Lung microvascular endothelial cell (primary cell): ENCODE results near the gene AVP. TPM values are rescaled to one million over a fixed set of nuclear protein-coding genes. Genes with fewer than 3 reads are reported as not detected.

Source experiments
- DNase-seq, 2 donors: peaks; one replicate each; pipeline versions ENCODE4 v3.0.0 to v3.0.0-alpha.2; 2010; ENCODE audit warnings: low read depth in 2 of 2
- total RNA-seq: library from RNA; depleted of rRNA; stranded (reverse); fragments of >200 nt; gene quantifications from 2 replicates; pipeline ENCODE4 v1.2.1, GENCODE V29; 2014

Gene AVP
- total RNA-seq, 1 donor from 2014 or later: not detected

DNA sequence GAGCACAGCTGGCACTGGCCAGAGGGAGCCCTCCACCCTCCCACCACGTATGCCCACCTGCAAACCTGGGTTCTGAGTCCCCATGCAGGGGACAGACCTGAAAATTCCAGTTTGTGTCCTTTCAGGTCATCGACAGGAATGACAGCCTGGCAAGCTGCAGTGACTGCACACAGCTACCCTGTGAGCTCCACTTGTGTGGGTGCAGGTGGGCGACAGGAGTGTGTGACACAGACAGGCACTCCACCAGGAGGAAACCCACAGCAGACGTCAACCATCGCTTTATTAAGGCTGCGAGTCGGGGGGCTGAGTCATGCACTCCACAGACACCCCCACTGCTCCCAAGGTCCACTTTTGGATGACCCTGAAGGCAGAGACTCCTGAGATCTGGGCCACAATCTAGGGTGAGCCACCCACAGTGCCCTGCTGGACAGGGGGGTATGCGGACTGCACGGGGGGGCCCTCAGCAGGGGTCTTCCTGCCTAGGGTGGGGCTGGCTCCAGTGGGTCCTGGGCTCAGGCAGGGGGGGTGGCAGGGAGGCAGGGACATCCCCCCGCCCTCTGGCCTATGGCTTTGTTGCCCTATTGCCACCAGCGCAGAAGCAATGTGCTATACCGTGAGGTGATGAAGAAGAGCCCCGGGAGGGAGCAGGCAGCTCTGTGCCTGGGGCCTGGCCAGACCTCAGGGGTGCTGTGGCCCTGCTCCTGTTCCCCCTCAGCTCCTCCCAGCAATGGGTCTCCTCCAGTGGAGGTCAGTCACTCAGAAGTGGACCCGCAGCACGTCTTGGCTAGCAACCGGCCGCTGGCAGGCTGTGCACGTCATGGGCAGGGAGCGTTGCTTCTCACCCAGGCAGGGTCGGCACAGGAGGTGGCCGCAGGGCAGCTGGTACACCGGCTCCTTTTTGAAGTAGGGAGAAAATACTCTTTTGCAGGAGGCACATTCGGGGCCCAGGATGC is 25.1 kb upstream of the AVP start:
- DNase-seq: no peak

- DNase-seq: no peak
Observed at GRCh38 chr20:3107464-3108025, 23.0 kb upstream of the AVP start.

DNA sequence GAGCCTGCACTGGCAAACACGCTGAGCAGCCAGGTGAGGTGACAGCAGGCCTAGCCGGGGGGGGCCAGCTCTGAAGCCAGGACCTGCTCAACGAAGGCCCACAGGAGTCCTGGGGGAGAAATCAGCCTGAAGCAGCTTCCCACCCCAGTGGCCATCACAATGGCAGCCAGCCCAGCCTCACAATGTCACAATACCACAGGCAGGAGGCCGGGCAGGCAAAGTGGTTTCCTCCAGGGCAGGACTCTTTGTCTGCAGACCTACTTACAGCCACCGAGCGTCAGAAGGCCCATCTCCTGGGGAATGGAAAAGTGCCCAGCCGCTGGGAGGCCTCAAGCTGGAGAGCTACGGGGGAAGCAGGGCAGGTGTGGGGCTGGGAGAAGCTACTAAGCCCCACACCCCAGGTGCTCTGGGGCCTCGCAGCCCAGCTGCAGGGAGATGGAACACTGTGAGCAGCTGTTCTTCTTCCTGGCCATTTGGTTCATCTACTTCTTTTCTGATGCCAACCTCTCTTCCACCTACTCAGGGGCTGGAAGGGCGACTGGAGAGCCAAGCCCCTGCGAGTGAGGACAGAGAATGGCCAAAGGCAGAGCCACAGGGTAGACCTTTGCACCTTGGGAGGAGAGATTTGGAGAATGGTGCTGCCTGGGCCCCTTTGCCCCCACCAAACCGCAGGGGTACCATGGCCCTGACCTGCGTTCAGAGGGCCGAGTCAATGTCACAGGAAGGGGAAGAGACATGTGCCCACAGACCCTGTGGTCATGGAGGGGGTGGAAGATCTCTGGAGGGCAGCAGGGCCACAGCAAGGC is 22.3 kb upstream of the AVP start:
- no peak for DNase-seq

- no peak for DNase-seq
Observed at GRCh38 chr20:3106185-3106584, 21.7 kb upstream of the AVP start.

DNA sequence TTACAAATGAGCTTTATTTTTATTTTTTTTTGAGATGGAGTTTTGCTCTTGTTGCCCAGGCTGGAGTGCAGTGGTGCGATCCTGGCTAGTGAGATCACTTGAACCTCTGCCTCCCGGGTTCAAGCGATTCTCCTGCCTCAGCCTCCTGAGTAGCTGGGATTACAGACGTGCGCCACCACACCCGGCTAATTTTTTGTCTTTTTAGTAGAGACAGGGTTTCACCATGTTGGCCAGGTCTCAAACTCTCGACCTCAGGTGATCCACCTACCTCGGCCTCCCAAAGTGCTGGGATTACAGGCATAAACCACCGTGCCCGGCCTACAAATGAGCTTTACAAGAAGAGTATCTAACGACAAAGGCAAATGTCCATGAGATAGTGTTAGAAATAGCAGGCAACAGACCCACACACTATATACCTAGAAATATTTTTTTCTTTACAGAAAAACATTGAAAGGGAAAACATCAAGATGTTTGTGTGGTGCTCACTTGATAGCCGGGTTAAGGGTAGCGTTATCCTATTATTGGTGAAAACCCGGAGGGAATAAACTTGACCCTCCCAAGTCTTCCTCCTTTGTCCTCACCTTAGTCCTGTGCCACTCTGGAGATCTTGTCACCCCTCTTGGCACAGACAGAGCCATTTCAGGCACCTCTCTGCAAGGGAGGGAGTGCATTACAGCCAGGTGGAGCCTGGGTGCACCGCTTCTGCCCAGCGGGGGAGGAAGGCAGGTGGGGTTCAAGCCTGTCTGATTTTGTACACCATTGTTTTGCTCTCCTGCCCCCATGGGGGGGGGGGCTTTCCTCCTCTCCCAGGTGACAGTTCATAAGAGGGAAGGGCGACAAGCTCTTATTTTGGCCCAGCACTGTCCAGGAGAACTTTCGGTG is 21.0 kb upstream of the AVP start:
- DNase-seq: no peak

GRCh38 chr20:3103369-3104032 is 19.0 kb upstream of the AVP start:
- no peak for DNase-seq

DNA sequence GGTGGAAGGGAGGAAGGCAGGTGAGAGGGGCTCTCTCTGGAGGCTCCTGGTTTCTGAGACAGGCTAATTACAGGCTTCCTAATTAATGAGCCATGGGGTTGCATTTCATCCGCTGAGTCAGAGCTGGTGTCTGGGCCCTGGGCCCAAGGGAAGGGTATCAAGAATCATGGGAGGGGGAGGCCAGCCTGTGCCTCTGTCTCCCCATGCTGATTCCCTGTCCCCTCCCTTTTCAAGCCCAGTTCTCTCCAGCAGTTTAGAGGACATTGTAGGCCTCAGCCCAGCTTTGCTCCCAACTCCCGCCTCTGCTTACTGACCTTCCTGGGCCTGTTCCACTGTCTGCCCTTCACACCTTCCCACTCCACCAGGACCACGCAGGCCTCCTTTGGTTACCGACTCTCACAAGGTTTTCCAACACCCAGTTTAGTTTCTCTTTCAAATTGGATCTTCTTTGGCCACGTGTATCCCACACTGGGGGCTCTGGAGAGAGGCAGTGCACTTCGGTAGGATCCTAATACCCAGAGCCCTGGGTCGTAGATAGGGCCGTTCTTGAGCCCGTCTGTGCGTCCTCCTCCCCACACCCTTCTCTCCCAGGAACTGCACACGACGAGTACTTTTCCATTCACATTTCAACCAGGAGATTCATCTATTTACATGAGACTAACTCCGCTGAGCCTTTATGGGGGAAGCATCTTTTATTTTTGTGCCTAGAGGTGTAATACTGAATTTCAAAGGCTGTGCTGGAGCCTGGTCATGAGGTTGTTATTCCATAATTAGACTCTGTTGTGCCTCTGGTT is 18.2 kb upstream of the AVP start:
- no peak for DNase-seq

DNA sequence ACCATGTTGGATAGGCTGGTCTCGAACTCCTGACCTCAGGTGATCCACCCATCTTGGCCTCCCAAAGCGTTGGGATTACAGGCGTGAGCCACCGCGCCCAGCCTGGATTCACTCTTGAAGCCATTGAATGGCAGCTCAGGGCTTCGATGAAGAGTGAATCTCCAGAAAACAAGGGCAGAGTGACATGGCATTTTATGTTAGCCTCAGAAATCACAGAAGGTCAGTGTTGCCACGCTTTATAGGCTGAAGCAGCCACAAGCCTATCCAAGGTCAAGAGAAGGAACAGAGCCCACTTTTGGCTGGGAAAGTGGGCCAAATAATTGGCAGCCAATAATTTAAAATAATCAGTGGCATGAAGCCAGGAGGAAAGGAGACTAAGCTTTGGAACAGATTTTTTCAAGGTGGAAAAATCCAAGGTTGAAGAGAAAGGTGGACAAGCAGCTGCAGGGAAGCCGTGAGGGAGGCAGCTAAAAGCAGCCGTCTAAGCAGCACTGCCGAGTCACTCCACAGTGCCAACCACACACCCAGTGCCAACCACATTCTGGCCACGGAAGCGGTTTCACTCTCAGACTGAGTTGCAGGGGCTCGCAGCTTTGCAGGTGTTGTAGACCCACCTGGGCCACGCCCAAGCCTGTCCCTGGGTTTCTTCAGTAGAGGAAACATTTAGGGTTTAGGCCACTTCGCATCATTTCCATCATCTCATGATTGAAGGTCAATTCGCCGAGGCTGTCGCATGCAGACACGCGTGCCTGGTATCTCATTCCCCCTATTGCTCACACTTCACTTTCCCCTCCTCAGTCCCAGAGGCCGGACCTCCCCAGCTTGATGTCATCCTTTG is 17.4 kb upstream of the AVP start:
- no peak for DNase-seq

- DNase-seq: no peak
Observed at GRCh38 chr20:3101251-3101650, 16.7 kb upstream of the AVP start.

- no peak for DNase-seq
Observed at GRCh38 chr20:3100480-3100879, 16.0 kb upstream of the AVP start.

- DNase-seq: no peak
Observed at GRCh38 chr20:3094848-3095629, 10.5 kb upstream of the AVP start.

- no peak for DNase-seq
Observed at GRCh38 chr20:3093861-3094361, 9.4 kb upstream of the AVP start.

DNA sequence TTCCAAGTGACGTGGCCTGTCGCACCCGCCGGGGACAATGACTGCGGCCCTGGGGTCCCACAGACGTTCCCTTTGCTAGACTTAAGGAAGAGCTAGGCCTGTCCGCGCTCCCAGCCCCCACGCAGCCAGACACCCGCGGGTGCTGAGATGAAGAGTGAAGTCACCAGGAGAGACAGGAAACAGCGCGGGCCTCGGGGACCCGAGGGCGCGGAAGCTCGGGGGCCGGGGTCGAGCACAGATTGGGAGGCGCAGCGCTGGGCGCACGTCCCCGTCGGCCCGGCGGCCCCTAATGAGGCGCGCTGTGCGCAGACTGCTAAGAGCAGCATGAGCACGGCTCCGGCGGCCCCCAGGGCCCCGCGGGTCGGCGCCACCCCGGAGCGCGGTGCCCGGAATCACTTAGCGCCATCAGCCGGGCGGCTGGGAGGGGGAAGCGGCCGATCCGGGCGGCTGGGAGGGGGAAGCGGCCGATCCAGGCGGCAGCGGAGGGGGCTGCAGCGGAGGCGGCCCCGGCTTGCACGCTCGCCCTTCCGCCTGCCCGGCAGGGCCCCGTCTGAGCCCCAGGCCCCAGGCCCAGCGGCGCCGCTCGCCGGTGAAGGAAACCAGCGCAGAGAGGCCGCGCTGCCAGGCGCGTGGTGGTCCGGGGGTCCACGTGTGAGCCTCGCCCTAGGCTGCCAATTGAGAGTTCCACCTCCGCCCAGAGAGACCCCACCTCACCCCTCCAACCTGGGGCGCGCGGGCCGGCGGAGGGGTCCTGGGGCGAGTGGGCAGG is 8.3 kb upstream of the AVP start:
- no peak for DNase-seq

- no peak for DNase-seq
Observed at GRCh38 chr20:3090565-3090964, 6.0 kb upstream of the AVP start.

GRCh38 chr20:3088031-3088430 is 3.5 kb upstream of the AVP start:
- DNase-seq: no peak

DNA sequence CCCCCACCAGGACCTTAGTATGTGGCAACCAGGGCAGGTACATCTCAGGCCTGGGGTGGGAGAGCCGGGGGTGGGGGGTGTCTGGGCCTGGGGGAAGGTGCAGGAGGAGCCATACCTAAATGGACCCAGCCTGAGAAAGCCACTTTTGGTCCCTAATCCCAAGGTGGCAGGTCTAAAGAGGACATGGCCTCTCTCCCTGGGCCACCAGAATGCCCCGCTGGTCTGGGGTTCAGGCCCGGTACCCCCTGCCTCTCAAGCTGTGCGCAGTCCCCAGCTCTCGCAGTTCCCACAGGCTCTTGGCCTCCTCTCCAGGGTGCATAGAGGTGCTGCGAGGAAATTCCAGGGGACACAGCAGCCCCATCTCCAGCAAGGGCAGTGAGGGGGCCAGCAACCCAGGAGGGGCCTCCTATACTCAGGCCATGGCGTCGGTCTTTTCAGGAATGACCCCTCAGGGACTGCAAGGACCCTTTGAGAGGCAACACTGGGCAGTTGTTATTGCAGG is 1.1 kb upstream of the AVP start:
- no peak for DNase-seq

DNA sequence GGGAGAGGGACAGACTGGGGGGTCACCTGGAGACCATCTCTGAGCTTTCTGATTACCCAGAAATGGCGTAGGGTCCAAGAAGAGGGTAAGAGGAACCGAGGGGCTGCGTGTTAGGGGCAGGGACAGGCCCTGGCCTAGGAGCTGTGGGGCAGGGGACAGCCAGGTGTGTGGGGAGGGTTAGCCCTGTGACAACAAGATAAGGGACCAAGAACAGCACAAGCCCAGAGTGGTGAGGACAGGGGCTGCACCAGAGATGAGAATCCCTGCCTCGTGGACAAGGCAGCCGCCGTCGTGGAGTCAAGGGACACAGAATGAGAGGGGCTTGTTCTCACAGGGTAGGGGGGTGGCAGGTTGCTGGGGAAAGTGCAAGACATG is 449 bp upstream of the AVP start:
- no peak for DNase-seq
